Measurements from ENCODE around the gene ALPK3.
A peak's percentile ranks its signal among the peaks of the same experiment; 100 is the strongest.
"Not testable (repeated sequence)": the region's sequence is repeated elsewhere in the genome, so short reads cannot be mapped to it uniquely, and the experiment has no call there.

ALPK3 gene

GRCh38 chr15:84874981-84875699 lies 58.0 kb downstream of the ALPK3 start:
- no peak for DNase-seq (ENCODE audit: low spot score)

GRCh38 chr15:84876269-84876668 lies 59.1 kb downstream of the ALPK3 start:
- no peak for DNase-seq (ENCODE audit: low spot score)

GRCh38 chr15:84877701-84878100 lies 60.5 kb downstream of the ALPK3 start:
- DNase-seq (ENCODE audit: low spot score) = not testable (repeated sequence)

- DNase-seq (ENCODE audit: low spot score) = peak; percentile 57
Observed at GRCh38 chr15:84878504-84878903, 61.3 kb downstream of the ALPK3 start.

GRCh38 chr15:84879088-84879780 lies 62.1 kb downstream of the ALPK3 start:
- no peak for DNase-seq (ENCODE audit: low spot score)

GRCh38 chr15:84880007-84880406 lies 62.9 kb downstream of the ALPK3 start:
- no peak for DNase-seq (ENCODE audit: low spot score)

- no peak for DNase-seq (ENCODE audit: low spot score)
Observed at GRCh38 chr15:84880822-84881519, 63.8 kb downstream of the ALPK3 start.

GRCh38 chr15:84881520-84881830 lies 64.3 kb downstream of the ALPK3 start:
- no peak for DNase-seq (ENCODE audit: low spot score)

- DNase-seq (ENCODE audit: low spot score) = no peak
Observed at GRCh38 chr15:84883466-84883865, 66.3 kb downstream of the ALPK3 start.

GRCh38 chr15:84883916-84884781 lies 67.0 kb downstream of the ALPK3 start, which contains the start of gene SLC28A1:
SLC28A1 (plus strand) TSS chr15:84884662; CDS start chr15:84887761, 3,099 bp downstream.
- DNase-seq (ENCODE audit: low spot score) = no peak

GRCh38 chr15:84885801-84886200 lies 68.6 kb downstream of the ALPK3 start:
- DNase-seq (ENCODE audit: low spot score) = no peak

- no peak for DNase-seq (ENCODE audit: low spot score)
Observed at GRCh38 chr15:84886211-84886983, 69.2 kb downstream of the ALPK3 start.

GRCh38 chr15:84886984-84887299 lies 69.8 kb downstream of the ALPK3 start:
- DNase-seq (ENCODE audit: low spot score) = no peak

GRCh38 chr15:84887938-84888337 lies 70.8 kb downstream of the ALPK3 start:
- DNase-seq (ENCODE audit: low spot score) = no peak

GRCh38 chr15:84888639-84889038 lies 71.5 kb downstream of the ALPK3 start:
- no peak for DNase-seq (ENCODE audit: low spot score)

- DNase-seq (ENCODE audit: low spot score) = no peak
Observed at GRCh38 chr15:84889313-84889990, 72.3 kb downstream of the ALPK3 start.

- no peak for DNase-seq (ENCODE audit: low spot score)
Observed at GRCh38 chr15:84889991-84890669, 73.0 kb downstream of the ALPK3 start.

GRCh38 chr15:84890670-84891162 lies 73.6 kb downstream of the ALPK3 start:
- no peak for DNase-seq (ENCODE audit: low spot score)

GRCh38 chr15:84891339-84891738 lies 74.2 kb downstream of the ALPK3 start:
- DNase-seq (ENCODE audit: low spot score) = no peak

- DNase-seq (ENCODE audit: low spot score) = no peak
Observed at GRCh38 chr15:84892786-84893307, 75.7 kb downstream of the ALPK3 start.

Data from activated CD4-positive, alpha-beta T cell treated with anti-CD3 and anti-CD28 coated beads, Interleukin-2, Interleukin-4, amounts not matched to agents 100 ng/mL and 50 ng/mL, durations not matched to agents 16 hours and 8 hours (primary cell).